Measurements from ENCODE around the gene ALKBH8. TPM values are rescaled to one million over a fixed set of nuclear protein-coding genes. Genes with fewer than 3 reads are reported as not detected.

Gene ALKBH8
- total and polyA plus RNA-seq, 3 donors from 2014 or later = 5.3 to 12.1 (median 7.8) TPM

GRCh38 chr11:107592813-107593212 lies 27.3 kb upstream of the ALKBH8 start:
- WGBS, 2 donors = 18 to 20% methylated on average over 5 of the region's 5 CpGs

GRCh38 chr11:107592231-107592590 lies 26.7 kb upstream of the ALKBH8 start:
- peaks cover 13% of the 10 kb centered on the region for H3K4me1 ChIP-seq
- intact Hi-C loops (cut with DNase I; ENCODE audit: low total_unique reads) = no loop called here
- TF ChIP-seq, protein P1, sequence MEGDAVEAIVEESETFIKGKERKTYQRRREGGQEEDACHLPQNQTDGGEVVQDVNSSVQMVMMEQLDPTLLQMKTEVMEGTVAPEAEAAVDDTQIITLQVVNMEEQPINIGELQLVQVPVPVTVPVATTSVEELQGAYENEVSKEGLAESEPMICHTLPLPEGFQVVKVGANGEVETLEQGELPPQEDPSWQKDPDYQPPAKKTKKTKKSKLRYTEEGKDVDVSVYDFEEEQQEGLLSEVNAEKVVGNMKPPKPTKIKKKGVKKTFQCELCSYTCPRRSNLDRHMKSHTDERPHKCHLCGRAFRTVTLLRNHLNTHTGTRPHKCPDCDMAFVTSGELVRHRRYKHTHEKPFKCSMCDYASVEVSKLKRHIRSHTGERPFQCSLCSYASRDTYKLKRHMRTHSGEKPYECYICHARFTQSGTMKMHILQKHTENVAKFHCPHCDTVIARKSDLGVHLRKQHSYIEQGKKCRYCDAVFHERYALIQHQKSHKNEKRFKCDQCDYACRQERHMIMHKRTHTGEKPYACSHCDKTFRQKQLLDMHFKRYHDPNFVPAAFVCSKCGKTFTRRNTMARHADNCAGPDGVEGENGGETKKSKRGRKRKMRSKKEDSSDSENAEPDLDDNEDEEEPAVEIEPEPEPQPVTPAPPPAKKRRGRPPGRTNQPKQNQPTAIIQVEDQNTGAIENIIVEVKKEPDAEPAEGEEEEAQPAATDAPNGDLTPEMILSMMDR (IDR thresholded peaks at IDR 0.05) = no peak
- no peaks in the 10 kb centered on the region for H3K27me3 ChIP-seq
- WGBS, 2 donors = 11 to 14% methylated on average over 6 of the region's 6 CpGs
- H3K4me3 ChIP-seq = peak overlapping the region in 1 of 2 donors; percentile 72
- no peak for DNase-seq
- H3K36me3 ChIP-seq (ENCODE audit: low read depth, missing control alignments) = no peaks in the 10 kb centered on the region
- H3K27ac ChIP-seq = no peak overlapping the region
- H3K9me3 ChIP-seq = no peaks in the 10 kb centered on the region

More at GRCh38 chr11:107592813-107593212, 27.3 kb upstream of the ALKBH8 start:
- Histone ChIP-seq H3K4me3 (no peak overlapping the region), H3K27me3 (no peaks in the 10 kb centered on the region), H3K27ac (no peak overlapping the region), H3K36me3 (ENCODE audit: low read depth, missing control alignments) (no peaks in the 10 kb centered on the region), H3K9me3 (no peaks in the 10 kb centered on the region), H3K4me1 (peaks cover 13% of the 10 kb centered on the region)
- DNase-seq = no peak
- intact Hi-C loops (cut with DNase I; ENCODE audit: low total_unique reads) = no loop called here
- TF ChIP-seq, protein P1 (IDR thresholded peaks at IDR 0.05) = no peak
- TF ChIP-seq POLR2A (IDR thresholded peaks at IDR 0.05) = no peak

DNA sequence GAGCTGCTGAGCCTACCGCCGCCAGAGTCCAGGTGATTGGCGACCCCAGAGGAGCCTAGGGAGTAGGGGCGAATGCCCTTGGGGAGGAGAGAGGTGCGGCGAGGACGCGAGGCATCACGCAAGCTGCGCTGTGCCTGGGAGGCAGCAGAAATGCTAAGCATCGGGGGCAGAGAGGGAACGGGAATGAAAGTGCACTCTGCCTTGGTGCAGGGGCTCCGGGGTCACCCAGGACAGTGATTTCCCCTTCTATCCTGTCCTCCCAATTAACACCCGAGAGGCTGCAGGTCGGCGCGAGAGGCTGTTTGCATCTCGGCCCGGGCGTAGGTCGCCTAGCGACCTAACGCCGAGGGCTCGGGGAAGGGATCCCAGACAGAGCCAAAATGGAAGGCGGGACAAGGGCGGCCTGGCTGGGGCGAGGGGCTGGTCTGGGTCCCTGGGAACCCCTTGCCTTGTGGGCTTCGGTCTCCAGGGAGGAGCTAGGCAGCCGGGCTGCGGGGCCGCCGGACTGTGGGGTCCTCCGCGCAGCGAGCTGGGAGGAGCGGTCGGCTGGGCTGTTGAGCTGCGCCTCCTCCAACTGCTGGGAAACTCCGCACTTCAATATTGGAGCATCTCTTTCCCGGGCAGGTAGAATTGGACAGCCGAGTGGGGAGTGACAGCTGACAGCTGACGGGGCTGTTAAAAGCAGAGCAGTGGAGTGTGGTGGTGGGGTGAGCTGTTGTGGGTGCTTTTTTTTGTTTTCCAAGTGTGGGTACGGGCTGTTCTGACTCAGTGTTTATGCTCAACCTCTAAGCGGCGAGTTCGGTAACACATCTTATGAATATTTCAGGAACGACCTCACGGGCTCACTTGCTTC lies 26.1 kb upstream of the ALKBH8 start:
- Histone ChIP-seq H3K27me3 (no peaks in the 10 kb centered on the region), H3K36me3 (ENCODE audit: low read depth, missing control alignments) (no peaks in the 10 kb centered on the region), H3K4me1 (peaks cover 13% of the 10 kb centered on the region), H3K9me3 (no peaks in the 10 kb centered on the region), H3K4me3 (peak overlapping the region; percentile 65 to 72), H3K27ac (no peak overlapping the region)
- 0 to 1% methylated on average over 19 to 49 of the region's 49 CpGs for WGBS, 2 donors
- intact Hi-C loops (cut with DNase I; ENCODE audit: low total_unique reads) = no loop called here
- DNase-seq = peak; percentile 27
- TF ChIP-seq, protein P1 (IDR thresholded peaks at IDR 0.05) = no peak
- TF ChIP-seq POLR2A (IDR thresholded peaks at IDR 0.05) = no peak

GRCh38 chr11:107590460-107591377 lies 25.2 kb upstream of the ALKBH8 start, which contains the start of gene ELMOD1:
ELMOD1 (plus strand) TSS chr11:107591147; CDS start chr11:107618190, 27,043 bp downstream.
- H3K4me3 ChIP-seq = peak within 1 kb of the TSS; percentile 65 to 72
- no peak within 1 kb of the TSS for H3K27ac ChIP-seq
- intact Hi-C loops (cut with DNase I; ENCODE audit: low total_unique reads) = no loop called here
- WGBS, 2 donors = 1% methylated on average over 14 to 68 of the region's 74 CpGs
- H3K4me1 ChIP-seq = peaks cover 13% of the 10 kb centered on the region
- H3K36me3 ChIP-seq (ENCODE audit: low read depth, missing control alignments) = no peaks in the 10 kb centered on the region
- TF ChIP-seq, protein P1 (IDR thresholded peaks at IDR 0.05) = no peak
- no peak for TF ChIP-seq POLR2A (IDR thresholded peaks at IDR 0.05)
- DNase-seq = peak; percentile 77
- H3K27me3 ChIP-seq = no peaks in the 10 kb centered on the region
- no peaks in the 10 kb centered on the region for H3K9me3 ChIP-seq
